HepG2 (cell line): Measurements from ENCODE around the gene SCP2D1. TPM values are rescaled to one million over a fixed set of nuclear protein-coding genes. Genes with fewer than 3 reads are reported as not detected.

Source experiments
- ARNT ChIP-seq: fragments of 450-650 bp; IDR thresholded peaks from 2 replicates; pipeline ENCODE4 v1.6.1; 2017
- CAMTA2 ChIP-seq: sonication (generic); formaldehyde crosslinking; IDR thresholded peaks from 2 replicates; pipeline ENCODE4 v1.4.0; 2020; ENCODE audit warnings: mild to moderate bottlenecking, missing genetic modification reagents, borderline replicate concordance
- FOXM1 ChIP-seq: sonication (generic); formaldehyde crosslinking; IDR thresholded peaks from 2 replicates; pipeline ENCODE4 v1.5.0; 2020; ENCODE audit warnings: missing genetic modification reagents
- JDP2 ChIP-seq: sonication (generic); formaldehyde crosslinking; IDR thresholded peaks from 2 replicates; pipeline ENCODE4 v1.8.1; 2022; ENCODE audit warnings: missing genetic modification reagents, borderline replicate concordance
- KAT7 ChIP-seq: IDR thresholded peaks from 2 replicates; pipeline ENCODE4 v1.6.1; 2018; ENCODE audit warnings: borderline replicate concordance, missing compliant biosample characterization
- KAT8 ChIP-seq: IDR thresholded peaks from 2 replicates; pipeline ENCODE4 v1.6.1; 2016; ENCODE audit warnings: missing genetic modification reagents, missing compliant biosample characterization
- KLF15 ChIP-seq: sonication (generic); formaldehyde crosslinking; IDR thresholded peaks from 2 replicates; pipeline ENCODE4 v1.8.1; 2023; ENCODE audit warnings: borderline replicate concordance, mild to moderate bottlenecking, inconsistent platforms, missing genetic modification reagents, mixed read lengths
- MAZ ChIP-seq, 2 experiments: sonication (generic) in 1 of 2; formaldehyde crosslinking in 1 of 2; IDR thresholded peaks; 2 replicates each; pipeline versions ENCODE4 v1.5.0 to v1.6.1; 2012 to 2020; ENCODE audit warnings: low read depth in 2 of 2, mild to moderate bottlenecking in 2 of 2, borderline replicate concordance in 1 of 2, improper control_type of control experiment in 1 of 2, low read length in 1 of 2, missing genetic modification reagents in 1 of 2, moderate library complexity in 1 of 2
- MXD1 ChIP-seq: sonication (generic); formaldehyde crosslinking; IDR thresholded peaks from 2 replicates; pipeline ENCODE4 v1.4.0; 2020; ENCODE audit warnings: mild to moderate bottlenecking, missing genetic modification reagents
- RBAK ChIP-seq: sonication (generic); formaldehyde crosslinking; IDR thresholded peaks from 2 replicates; pipeline ENCODE4 v1.5.1; 2020; ENCODE audit warnings: mild to moderate bottlenecking, missing genetic modification reagents
- RBM39 ChIP-seq: fragments of 200-400 bp; formaldehyde crosslinking; IDR thresholded peaks from one replicate; pipeline ENCODE4 v1.6.1; 2018; ENCODE audit warnings: antibody characterized with exemption, mild to moderate bottlenecking, low read depth, low read length; ENCODE audit not compliant: poor library complexity, severe bottlenecking
- SMARCE1 ChIP-seq: fragments of 450-650 bp; IDR thresholded peaks from 2 replicates; pipeline ENCODE4 v1.6.1; 2017; ENCODE audit warnings: borderline replicate concordance
- TEAD3 ChIP-seq: optimal IDR thresholded peaks from 2 replicates; pipeline ENCODE3; 2016; ENCODE audit warnings: borderline replicate concordance
- ZFX ChIP-seq: sonication (generic); formaldehyde crosslinking; IDR thresholded peaks from 2 replicates; pipeline ENCODE4 v1.4.0; 2020; ENCODE audit warnings: mild to moderate bottlenecking, low read depth, missing genetic modification reagents, moderate library complexity
- ZFY ChIP-seq: sonication (generic); formaldehyde crosslinking; IDR thresholded peaks from 2 replicates; pipeline ENCODE4 v1.4.0; 2020; ENCODE audit warnings: missing genetic modification reagents
- ZNF672 ChIP-seq: sonication (generic); formaldehyde crosslinking; IDR thresholded peaks from 2 replicates; pipeline ENCODE4 v1.8.1; 2022; ENCODE audit warnings: missing genetic modification reagents
- ZNF772 ChIP-seq: sonication (generic); formaldehyde crosslinking; IDR thresholded peaks from 2 replicates; pipeline ENCODE4 v1.5.0; 2020; ENCODE audit warnings: mild to moderate bottlenecking, missing genetic modification reagents
- polyA plus RNA-seq, 8 experiments: library from polyadenylated mRNA; depleted of rRNA in 3 of 8; stranded (reverse) in 7 of 8; unstranded in 1 of 8; fragments of >200 nt; fragmentation: Illumina TruSeq in 4 of 8; extraction: Trizol in 4 of 8; gene quantifications; 2 replicates each; pipeline versions ENCODE4 v1.2.1 to v1.2.3, GENCODE V29; 2011 to 2016; ENCODE audit warnings: low read depth in 4 of 8, missing spikeins in 1 of 8, mixed read lengths in 1 of 8; ENCODE audit not compliant: insufficient read depth in 1 of 8
- total RNA-seq, 5 experiments: library from RNA; depleted of rRNA; stranded (reverse); fragments of >200 nt; fragmentation: Illumina TruSeq; extraction: Trizol; gene quantifications; 2 replicates each; pipeline ENCODE4 v1.2.3, GENCODE V29; 2016; ENCODE audit warnings: low read depth in 1 of 5
- TF ChIP-seq, protein P1 (sequence below): sonication (generic); formaldehyde crosslinking; IDR thresholded peaks from 2 replicates; pipeline ENCODE4 v1.5.1; 2020; ENCODE audit warnings: mild to moderate bottlenecking, missing genetic modification reagents, borderline replicate concordance
- TF ChIP-seq, protein P2 (sequence below): sonication (generic); formaldehyde crosslinking; conservative IDR thresholded peaks from 2 replicates; pipeline ENCODE4 v1.8.0; 2022; ENCODE audit warnings: mild to moderate bottlenecking, moderate library complexity, missing genetic modification reagents
- TF ChIP-seq, protein P3 (sequence below): sonication (generic); formaldehyde crosslinking; IDR thresholded peaks from 2 replicates; pipeline ENCODE4 v1.4.0; 2020; ENCODE audit warnings: mild to moderate bottlenecking, missing genetic modification reagents
- TF ChIP-seq, protein P4 (sequence below): sonication (generic); formaldehyde crosslinking; conservative IDR thresholded peaks from 2 replicates; pipeline ENCODE4 v1.4.0; 2020; ENCODE audit warnings: mild to moderate bottlenecking, missing genetic modification reagents, moderate library complexity

Gene SCP2D1
- total and polyA plus RNA-seq, 2 of the 13 experiments (the other 11 are each of a cell fraction or from before 2014, with no cell fraction given) = not detected

GRCh38 chr20:18793625-18794427 lies 19.8 kb upstream of the SCP2D1 start (continued):
- TF ChIP-seq CAMTA2 = peak; percentile 92; the same call in 1 of the 2 replicates
- TF ChIP-seq TEAD3 (CRISPR knock-in tag) = peak; percentile 73
- TF ChIP-seq, protein P1, sequence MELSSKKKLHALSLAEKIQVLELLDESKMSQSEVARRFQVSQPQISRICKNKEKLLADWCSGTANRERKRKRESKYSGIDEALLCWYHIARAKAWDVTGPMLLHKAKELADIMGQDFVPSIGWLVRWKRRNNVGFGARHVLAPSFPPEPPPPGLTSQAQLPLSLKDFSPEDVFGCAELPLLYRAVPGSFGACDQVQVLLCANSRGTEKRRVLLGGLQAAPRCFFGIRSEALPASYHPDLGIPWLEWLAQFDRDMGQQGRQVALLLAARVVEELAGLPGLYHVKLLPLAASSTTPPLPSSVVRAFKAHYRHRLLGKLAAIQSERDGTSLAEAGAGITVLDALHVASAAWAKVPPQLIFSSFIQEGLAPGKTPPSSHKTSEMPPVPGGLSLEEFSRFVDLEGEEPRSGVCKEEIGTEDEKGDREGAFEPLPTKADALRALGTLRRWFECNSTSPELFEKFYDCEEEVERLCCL = no peak
- TF ChIP-seq ZNF772 (CRISPR knock-in tag) = peak; percentile 97
- TF ChIP-seq RBM39 = peak; percentile 89
- 0 out of 2 replicates have a peak, but pooled peaks have one; percentile 59 for TF ChIP-seq RBAK (CRISPR knock-in tag)
- TF ChIP-seq, protein P2, sequence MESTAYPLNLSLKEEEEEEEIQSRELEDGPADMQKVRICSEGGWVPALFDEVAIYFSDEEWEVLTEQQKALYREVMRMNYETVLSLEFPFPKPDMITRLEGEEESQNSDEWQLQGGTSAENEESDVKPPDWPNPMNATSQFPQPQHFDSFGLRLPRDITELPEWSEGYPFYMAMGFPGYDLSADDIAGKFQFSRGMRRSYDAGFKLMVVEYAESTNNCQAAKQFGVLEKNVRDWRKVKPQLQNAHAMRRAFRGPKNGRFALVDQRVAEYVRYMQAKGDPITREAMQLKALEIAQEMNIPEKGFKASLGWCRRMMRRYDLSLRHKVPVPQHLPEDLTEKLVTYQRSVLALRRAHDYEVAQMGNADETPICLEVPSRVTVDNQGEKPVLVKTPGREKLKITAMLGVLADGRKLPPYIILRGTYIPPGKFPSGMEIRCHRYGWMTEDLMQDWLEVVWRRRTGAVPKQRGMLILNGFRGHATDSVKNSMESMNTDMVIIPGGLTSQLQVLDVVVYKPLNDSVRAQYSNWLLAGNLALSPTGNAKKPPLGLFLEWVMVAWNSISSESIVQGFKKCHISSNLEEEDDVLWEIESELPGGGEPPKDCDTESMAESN = no peak
- no peak for TF ChIP-seq JDP2 (CRISPR knock-in tag)
- no peak; the same call in 1 of the 2 replicates for TF ChIP-seq MXD1 (CRISPR knock-in tag)
- no peak for TF ChIP-seq ZNF672 (CRISPR knock-in tag)
- TF ChIP-seq KAT8 (CRISPR knock-in tag) = peak; percentile 99
- TF ChIP-seq ARNT = no peak
- no peak for TF ChIP-seq KLF15 (CRISPR knock-in tag)
- TF ChIP-seq MAZ (IDR thresholded peaks at IDR 0.05; ENCODE audit: borderline replicate concordance, low read depth, low read length) = no peak
- TF ChIP-seq MAZ (CRISPR knock-in tag; IDR thresholded peaks at IDR 0.05; ENCODE audit: low read depth) = peak; percentile 89
- TF ChIP-seq ZFY (CRISPR knock-in tag) = peak; percentile 92
- peak; percentile 42; the same call in 1 of the 2 replicates for TF ChIP-seq FOXM1 (CRISPR knock-in tag)
- TF ChIP-seq KAT7 (CRISPR knock-in tag) = peak; percentile 85; the same call in 1 of the 2 replicates
- TF ChIP-seq, protein P3, sequence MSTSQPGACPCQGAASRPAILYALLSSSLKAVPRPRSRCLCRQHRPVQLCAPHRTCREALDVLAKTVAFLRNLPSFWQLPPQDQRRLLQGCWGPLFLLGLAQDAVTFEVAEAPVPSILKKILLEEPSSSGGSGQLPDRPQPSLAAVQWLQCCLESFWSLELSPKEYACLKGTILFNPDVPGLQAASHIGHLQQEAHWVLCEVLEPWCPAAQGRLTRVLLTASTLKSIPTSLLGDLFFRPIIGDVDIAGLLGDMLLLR (CRISPR knock-in tag) = peak; percentile 58; the same call in 1 of the 2 replicates
- TF ChIP-seq ZFX (CRISPR knock-in tag) = peak; percentile 88; the same call in 1 of the 2 replicates
- TF ChIP-seq SMARCE1 = no peak
- TF ChIP-seq, protein P4, sequence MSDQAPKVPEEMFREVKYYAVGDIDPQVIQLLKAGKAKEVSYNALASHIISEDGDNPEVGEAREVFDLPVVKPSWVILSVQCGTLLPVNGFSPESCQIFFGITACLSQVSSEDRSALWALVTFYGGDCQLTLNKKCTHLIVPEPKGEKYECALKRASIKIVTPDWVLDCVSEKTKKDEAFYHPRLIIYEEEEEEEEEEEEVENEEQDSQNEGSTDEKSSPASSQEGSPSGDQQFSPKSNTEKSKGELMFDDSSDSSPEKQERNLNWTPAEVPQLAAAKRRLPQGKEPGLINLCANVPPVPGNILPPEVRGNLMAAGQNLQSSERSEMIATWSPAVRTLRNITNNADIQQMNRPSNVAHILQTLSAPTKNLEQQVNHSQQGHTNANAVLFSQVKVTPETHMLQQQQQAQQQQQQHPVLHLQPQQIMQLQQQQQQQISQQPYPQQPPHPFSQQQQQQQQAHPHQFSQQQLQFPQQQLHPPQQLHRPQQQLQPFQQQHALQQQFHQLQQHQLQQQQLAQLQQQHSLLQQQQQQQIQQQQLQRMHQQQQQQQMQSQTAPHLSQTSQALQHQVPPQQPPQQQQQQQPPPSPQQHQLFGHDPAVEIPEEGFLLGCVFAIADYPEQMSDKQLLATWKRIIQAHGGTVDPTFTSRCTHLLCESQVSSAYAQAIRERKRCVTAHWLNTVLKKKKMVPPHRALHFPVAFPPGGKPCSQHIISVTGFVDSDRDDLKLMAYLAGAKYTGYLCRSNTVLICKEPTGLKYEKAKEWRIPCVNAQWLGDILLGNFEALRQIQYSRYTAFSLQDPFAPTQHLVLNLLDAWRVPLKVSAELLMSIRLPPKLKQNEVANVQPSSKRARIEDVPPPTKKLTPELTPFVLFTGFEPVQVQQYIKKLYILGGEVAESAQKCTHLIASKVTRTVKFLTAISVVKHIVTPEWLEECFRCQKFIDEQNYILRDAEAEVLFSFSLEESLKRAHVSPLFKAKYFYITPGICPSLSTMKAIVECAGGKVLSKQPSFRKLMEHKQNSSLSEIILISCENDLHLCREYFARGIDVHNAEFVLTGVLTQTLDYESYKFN = peak; percentile 15; the same call in 1 of the 2 replicates
